ENCODE results near the gene KRTAP23-1.

The KRTAP23-1 gene

GRCh38 chr21:30306884-30307283 is 41.5 kb downstream of the KRTAP23-1 start:
- DNase-seq (ENCODE audit: low read depth in 2 of 2): no peak

- no peak for DNase-seq (ENCODE audit: low read depth in 2 of 2)
Measured at GRCh38 chr21:30305136-30305535, 43.3 kb downstream of the KRTAP23-1 start.
